NCI-H146 treated with DMSO at 0.1 percent for 48 hours (cell line): ENCODE results near the gene NOB1.
A peak's percentile ranks its signal among the peaks of the same experiment; 100 is the strongest.
"Not testable (repeated sequence)": the region's sequence is repeated elsewhere in the genome, so short reads cannot be mapped to it uniquely, and the experiment has no call there.

Source experiments
- DNase-seq: peaks from one replicate; lab custom pipeline; 2025; ENCODE audit not compliant: unreplicated experiment; lab: John Stamatoyannopoulos, UW

Gene NOB1

GRCh38 chr16:69761983-69762813 is 7.5 kb upstream of the NOB1 start, which contains the start of gene WWP2:
WWP2 (plus strand) TSS chr16:69762332; CDS start chr16:69787011, 24,679 bp downstream.
- peak; percentile 74 for DNase-seq

DNA sequence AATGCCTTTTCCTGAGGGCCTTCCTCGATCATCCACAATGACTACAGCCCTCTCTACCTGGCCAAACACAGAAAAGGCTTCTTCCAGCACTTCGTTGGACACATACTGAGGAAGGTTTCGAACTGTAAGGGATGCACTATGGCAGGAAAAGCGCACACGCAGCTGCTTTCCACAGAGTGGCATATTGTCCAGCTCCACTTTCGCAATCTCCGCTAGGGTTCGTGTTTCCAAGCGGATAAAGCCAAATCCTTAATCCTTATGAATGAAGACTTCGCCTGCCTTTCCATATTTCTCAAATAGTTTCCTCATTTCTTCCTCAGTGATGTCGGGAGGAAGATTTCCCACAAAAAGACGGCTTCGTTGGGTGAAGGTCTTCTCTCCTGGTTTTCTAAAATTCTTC is 2.6 kb upstream of the NOB1 start:
- not testable (repeated sequence) for DNase-seq

GRCh38 chr16:69756705-69757104 is 2.0 kb upstream of the NOB1 start:
- DNase-seq = no peak

DNA sequence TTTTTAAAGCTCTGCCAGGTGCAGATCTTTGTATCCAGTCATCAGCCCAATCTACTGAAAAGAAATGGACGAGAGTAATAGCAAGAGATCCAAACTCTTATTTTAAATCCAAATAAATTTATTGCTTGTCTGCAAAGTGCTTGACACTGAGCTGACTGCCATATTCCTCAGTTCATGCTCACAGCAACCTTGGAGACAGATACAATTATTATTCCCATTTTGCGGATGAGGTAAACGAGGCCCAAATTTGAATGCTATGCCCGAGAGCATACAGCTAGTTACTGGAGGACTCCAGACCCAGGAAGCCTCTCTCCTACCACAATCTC is 620 bp downstream of the NOB1 start:
- DNase-seq = no peak

- DNase-seq = no peak
Observed at GRCh38 chr16:69748694-69749345, 5.9 kb downstream of the NOB1 start.

DNA sequence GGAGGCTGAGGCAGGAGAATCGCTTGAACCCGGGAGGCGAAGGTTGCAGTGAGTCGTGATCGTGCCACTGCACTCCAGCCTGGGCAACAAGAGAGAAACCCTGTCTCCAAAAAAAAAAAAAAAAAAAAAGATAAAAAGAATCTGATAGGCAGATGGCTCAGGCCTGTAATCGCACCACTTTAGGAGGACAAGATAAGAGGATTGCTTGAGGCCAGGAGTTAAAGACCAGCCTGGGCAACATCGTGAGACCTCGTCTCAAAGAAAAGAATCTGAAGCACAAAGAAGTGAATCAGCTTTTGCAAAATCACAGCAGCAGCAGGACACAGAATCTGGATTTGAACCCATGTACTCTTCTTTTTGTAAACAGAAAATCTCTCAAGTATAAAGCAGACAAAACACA is 7.6 kb downstream of the NOB1 start:
- no peak for DNase-seq

GRCh38 chr16:69745959-69746358 is 8.8 kb downstream of the NOB1 start:
- no peak for DNase-seq

DNA sequence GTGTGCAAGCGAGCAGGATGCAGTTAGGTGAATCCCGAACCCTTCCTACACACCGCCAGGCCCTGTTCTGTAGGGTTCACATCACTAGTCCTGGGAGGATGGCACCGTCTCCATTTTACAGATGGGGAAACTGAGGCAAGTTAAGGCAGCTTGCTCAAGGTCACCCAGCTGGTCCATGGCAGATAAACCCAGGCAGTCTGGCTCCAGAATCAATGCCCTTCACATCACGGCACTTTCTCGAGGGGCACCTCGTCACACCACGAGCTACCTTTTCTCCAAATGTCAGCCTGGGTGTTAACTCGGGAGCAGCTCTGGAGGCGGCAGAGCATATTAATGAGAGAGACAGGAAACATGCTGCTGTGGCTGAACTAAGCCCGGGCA is 9.5 kb downstream of the NOB1 start:
- DNase-seq = no peak

DNA sequence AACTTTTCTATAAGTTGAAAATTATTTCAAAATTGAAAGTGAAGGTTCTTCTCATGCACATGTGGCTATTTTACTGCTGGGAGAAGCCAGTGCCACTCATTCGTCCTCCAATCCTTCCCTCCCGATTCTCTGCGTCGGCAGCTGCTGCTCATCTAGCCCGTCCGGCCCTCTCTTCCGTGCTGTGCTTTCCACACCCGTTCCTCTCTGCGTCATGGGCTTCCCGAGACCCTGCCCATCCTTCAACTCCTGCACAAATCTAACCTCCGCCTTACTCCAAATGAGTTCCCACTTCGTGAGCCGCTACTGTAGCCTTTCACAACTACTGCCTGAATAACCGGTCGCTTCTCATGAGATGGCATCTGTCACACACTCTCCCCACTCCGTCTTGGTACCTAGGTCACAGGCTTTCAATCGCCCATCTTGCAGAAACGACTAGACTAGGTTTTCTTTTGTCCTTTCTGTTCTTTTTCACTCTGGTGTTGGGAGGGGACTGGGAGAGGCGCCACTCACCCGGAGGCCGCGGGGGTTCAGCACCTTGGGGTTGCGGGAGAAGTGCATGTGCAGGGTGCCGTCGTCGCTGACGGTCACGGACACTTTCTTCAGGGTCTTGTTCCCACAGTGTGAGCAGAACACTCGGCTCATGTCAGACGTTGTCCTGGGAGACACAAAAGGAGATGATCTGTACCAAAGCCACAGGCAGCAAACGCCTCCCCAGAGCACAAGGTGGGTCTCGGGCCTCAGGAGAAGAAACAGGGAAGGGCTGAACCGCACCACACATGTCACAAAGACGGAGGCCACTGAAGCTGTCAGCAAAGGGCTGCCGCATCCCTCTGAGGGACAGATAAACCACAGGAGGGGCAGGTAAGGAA is 10.1 kb downstream of the NOB1 start:
- no peak for DNase-seq

- DNase-seq = no peak
Observed at GRCh38 chr16:69741951-69742904, 12.5 kb downstream of the NOB1 start.

GRCh38 chr16:69741519-69741918 is 13.2 kb downstream of the NOB1 start:
- DNase-seq = no peak

GRCh38 chr16:69732101-69732500 is 22.6 kb downstream of the NOB1 start:
- DNase-seq = no peak

DNA sequence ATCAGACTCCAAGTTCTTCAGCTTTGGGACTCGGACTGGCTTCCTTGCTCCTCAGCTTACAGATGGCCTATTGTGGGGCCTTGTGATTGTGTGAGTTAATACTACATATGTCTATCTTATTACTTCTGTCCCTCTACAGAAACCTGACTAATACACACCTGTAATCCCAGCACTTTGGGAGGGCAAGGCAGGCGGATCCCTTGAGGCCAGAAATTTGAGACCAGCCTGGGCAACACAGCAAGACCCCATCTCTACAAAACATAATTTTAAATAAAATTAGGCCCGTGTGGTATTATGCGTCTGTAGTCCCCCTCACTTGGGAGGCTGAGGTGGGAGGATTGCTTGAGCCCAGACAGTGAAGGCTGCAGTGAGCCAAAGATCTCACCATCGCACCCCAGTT is 23.4 kb downstream of the NOB1 start:
- not testable (repeated sequence) for DNase-seq

GRCh38 chr16:69729030-69729429 is 25.7 kb downstream of the NOB1 start:
- DNase-seq = not testable (repeated sequence)

DNA sequence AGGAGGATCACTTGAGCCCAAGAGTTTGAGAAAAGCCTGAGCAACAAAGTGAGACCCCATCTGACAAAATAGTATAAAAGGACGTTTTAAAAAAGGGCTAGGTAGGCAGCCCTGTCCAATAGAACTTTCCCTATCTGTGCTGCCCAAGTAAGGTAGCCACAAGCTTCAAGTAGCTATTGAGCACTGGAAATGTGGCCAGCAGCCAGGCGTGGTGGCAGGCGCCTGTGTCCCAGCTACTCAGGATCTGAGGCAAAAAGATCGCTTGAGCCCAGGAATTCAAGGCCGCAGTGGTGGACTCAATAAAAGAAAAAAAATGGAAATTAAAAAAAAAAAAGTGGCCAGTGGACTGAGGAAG is 26.8 kb downstream of the NOB1 start:
- no peak for DNase-seq

GRCh38 chr16:69726313-69727060 is 28.2 kb downstream of the NOB1 start, which contains the start of gene NQO1:
NQO1 (minus strand) TSS chr16:69726560; CDS start chr16:69726439, 121 bp downstream.
- DNase-seq = peak; percentile 84

GRCh38 chr16:69725480-69726312 is 29.0 kb downstream of the NOB1 start:
- DNase-seq = no peak

DNA sequence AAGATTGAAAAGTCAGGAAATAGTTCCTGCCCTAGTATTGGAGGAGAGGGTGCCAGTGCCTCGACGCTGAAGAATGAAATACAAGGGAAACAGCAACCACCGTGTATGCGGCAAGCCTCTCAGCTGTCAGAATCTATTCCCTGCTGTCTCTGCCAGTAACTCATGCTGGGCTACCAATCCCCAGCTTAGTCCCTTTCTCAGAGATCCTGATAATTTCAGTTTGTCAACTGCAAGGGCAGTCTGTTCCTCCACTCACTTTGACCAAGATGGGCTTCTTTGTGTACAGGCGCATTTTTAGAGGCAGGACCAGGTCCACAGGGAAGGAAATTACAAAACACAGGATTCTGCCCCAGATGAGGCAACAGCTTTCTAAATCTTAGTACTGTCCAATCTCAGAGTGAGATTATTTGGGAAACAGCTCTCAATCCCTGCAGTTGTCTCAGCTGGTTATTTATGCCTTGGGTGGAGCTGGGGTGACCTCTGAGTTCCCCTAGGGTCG is 29.7 kb downstream of the NOB1 start:
- DNase-seq = no peak

DNA sequence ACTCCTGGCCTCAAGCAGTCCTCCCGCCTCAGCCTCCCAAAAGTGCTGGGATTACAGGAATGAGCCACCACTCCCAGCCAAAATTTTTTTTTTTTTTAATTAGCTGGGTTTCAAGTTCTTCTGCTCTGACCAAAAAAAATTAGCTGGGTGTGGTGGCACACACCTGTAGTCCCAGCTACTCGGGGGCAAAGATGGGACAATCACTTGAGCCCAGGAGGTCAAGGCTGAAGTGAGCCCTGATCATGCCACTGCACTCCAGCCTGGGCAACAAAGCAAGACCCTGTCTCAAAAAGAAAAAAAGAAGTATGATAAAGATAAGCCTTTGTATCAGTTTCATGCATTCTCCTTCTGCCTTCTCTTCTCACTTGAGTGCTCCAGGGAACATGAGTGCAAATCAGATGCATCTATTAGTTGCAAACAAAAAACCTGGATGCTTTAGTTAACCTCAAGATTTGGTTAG is 30.3 kb downstream of the NOB1 start:
- no peak for DNase-seq
